Keratinocyte (primary cell): ENCODE measurements around the gene NHSL2.

ENCODE experiments used
- CTCF ChIP-seq, 3 experiments: IDR thresholded peaks in 1 of 3; conservative IDR thresholded peaks in 1 of 3; optimal IDR thresholded peaks in 1 of 3; 2 replicates in 2 of 3; 3 replicates in 1 of 3; pipeline versions ENCODE3 to v1.5.1; 2011; ENCODE audit warnings: low read length in 3 of 3, mild to moderate bottlenecking in 3 of 3, moderate library complexity in 2 of 3, control low read depth in 1 of 3, inconsistent platforms in 1 of 3; ENCODE audit not compliant: insufficient read depth in 2 of 3; ENCODE audit errors: extremely low read depth in 1 of 3
- EZH2 ChIP-seq: IDR thresholded peaks from one replicate; pipeline ENCODE4 v1.6.1; 2012; ENCODE audit warnings: inconsistent platforms, mild to moderate bottlenecking, low read length, moderate library complexity

DNA sequence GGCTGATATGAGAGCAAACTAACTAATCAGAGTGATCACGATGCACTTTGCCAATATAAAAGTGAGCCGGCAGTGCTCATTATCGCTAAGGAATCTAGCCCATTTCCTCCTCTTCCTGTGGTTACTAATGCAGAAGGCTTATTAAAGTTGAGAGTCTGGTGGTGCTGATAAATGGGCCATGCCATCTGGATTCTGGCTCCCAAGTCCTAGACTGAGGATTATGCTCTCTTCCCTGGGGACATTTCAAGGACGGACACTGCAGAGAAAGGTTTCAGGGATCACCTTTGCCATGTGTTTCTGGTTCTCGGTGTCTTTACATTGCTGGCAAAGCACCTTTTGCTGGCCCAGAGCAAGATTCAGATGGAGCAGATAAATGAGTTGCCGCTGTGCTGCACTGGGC lies 135.8 kb downstream of the NHSL2 start:
- TF ChIP-seq CTCF (optimal IDR thresholded peaks at IDR 0.05 in 1 of 3, IDR thresholded peaks at IDR 0.05 in 1 of 3, conservative IDR thresholded peaks at IDR 0.05 in 1 of 3; ENCODE audit: extremely low read depth in 1 of 3, insufficient read depth in 2 of 3, low read length in 3 of 3), result no peak
- no peak for TF ChIP-seq EZH2
